Large intestine (tissue), 3 donors: Measurements from ENCODE around the gene TSPAN18. TPM values are rescaled to one million over a fixed set of nuclear protein-coding genes. Genes with fewer than 3 reads are reported as not detected.

ENCODE experiments used
- DNase-seq, 2 donors: peaks; one replicate each; pipeline versions ENCODE4 v3.0.0 to v3.0.0-alpha.2; 2013
- H3K27ac ChIP-seq: one replicate; pipeline ENCODE4 v1.5.1; 2013; ENCODE audit warnings: low read length
- H3K27me3 ChIP-seq: 2 replicates; pipeline ENCODE4 v1.6.1; 2013; ENCODE audit warnings: low read length; ENCODE audit not compliant: control insufficient read depth, insufficient read depth
- H3K36me3 ChIP-seq: 2 replicates; pipeline ENCODE4 v1.6.1; 2013; ENCODE audit warnings: low read length; ENCODE audit not compliant: control insufficient read depth, insufficient read depth
- H3K4me1 ChIP-seq: one replicate; pipeline ENCODE4 v1.6.1; 2013; ENCODE audit warnings: low read length; ENCODE audit not compliant: control insufficient read depth, insufficient read depth
- H3K4me3 ChIP-seq: one replicate; pipeline ENCODE4 v1.5.1; 2013; ENCODE audit warnings: low read length
- H3K9me3 ChIP-seq: one replicate; pipeline ENCODE4 v1.6.1; 2013; ENCODE audit warnings: mild to moderate bottlenecking, low read depth, low read length, moderate library complexity; ENCODE audit not compliant: control insufficient read depth
- WGBS: methylation state at CpG from one replicate; pipeline ENCODE4 v1.1.5; 2013; ENCODE audit warnings: low lambda C conversion rate; ENCODE audit not compliant: insufficient coverage; 5-methylcytosine and 5-hydroxymethylcytosine counted together
- polyA plus RNA-seq: library from polyadenylated mRNA; unstranded; fragments of 120-200 nt; gene quantifications from one replicate; pipeline ENCODE4 v1.2.1, GENCODE V29; 2013

Gene TSPAN18
- polyA plus RNA-seq, 1 donor: 59.1 TPM

DNA sequence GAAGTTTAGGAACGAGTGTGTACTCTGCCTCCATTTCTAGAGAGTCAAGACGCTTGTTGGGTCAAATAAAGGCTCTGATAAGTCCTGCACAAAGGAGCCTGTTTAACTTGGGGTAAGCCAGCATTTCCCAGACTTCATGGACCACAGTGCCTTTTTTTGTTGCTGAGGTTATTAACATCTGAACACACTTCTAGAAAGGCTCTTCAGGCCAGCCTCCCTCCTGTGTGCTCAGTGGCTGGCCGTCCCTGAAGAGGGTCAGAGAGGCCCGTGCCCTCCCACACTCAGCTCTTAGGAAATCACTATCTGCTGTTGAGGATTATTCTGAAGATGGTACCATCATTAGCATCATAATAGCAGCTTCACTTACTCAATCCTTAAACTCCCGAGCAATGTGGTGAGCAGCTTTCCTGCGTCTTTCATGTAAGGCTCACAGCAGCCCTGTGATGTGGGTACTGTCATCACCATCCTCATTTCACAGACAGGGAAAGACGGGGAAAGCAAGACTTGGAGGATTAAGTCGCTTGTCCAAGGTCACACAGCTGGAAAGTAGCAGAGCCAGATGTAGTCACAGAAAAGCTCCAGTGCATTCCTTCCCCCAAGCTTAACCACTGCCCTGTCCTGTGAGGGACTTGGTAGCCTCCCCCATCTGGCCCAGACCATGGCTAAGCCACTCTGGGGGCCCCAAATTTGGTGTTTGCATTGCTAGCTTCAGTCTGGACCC lies 71.3 kb downstream of the TSPAN18 start:
- DNase-seq: no peak
- no CpG with 5 or more reads among the region's 8 CpGs for WGBS
- Histone ChIP-seq H3K27me3 (no peaks in the 10 kb centered on the region), H3K4me3 (no peak overlapping the region), H3K36me3 (no peaks in the 10 kb centered on the region), H3K9me3 (no peaks in the 10 kb centered on the region), H3K4me1 (peaks cover 9% of the 10 kb centered on the region), H3K27ac (no peak overlapping the region)

DNA sequence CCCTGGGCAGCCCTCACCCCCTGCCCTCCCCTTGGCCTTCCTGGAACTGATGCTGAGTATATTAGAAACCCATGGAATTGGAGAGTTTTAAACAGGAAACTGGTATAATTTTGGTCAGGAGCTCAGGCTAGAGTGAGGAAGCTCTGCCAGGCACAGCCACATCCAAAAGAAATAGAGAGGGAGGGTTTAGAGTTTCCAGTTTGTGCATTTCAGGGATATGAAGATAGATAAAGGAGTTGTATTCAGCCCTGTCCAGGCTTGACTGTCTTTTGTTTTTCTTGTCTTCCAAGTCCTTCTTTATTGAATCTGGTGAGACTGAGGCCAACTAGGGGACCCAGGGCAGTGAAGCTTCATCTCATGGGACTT lies 71.8 kb downstream of the TSPAN18 start:
- no peaks in the 10 kb centered on the region for H3K27me3 ChIP-seq
- peaks cover 9% of the 10 kb centered on the region for H3K4me1 ChIP-seq
- no peak overlapping the region for H3K27ac ChIP-seq
- no peak overlapping the region for H3K4me3 ChIP-seq
- no peaks in the 10 kb centered on the region for H3K36me3 ChIP-seq
- H3K9me3 ChIP-seq: no peaks in the 10 kb centered on the region
- DNase-seq: no peak

DNA sequence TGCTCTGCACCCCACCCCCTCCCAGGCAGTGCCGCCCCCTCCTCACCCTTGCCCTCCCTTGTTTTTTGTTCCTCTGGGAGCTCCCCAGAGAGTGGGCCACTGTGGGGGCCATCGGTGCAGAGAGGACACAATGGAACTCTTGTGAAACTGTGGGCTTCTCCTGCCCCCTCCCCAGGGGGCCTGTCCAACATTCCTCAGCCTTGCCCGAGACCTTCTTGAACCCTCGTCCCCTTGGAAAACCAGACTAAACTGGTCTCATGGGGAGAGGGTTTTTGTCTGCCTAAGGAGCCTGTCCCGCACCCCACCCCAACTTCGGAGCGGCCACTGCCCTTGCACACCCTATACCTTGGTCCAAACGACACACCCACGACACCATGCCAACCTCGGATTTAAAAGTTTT lies 72.2 kb downstream of the TSPAN18 start:
- Histone ChIP-seq H3K4me1 (peaks cover 9% of the 10 kb centered on the region), H3K36me3 (no peaks in the 10 kb centered on the region), H3K9me3 (no peaks in the 10 kb centered on the region), H3K27ac (no peak overlapping the region), H3K4me3 (no peak overlapping the region), H3K27me3 (no peaks in the 10 kb centered on the region)
- WGBS: no CpG with 5 or more reads among the region's 10 CpGs
- no peak for DNase-seq

DNA sequence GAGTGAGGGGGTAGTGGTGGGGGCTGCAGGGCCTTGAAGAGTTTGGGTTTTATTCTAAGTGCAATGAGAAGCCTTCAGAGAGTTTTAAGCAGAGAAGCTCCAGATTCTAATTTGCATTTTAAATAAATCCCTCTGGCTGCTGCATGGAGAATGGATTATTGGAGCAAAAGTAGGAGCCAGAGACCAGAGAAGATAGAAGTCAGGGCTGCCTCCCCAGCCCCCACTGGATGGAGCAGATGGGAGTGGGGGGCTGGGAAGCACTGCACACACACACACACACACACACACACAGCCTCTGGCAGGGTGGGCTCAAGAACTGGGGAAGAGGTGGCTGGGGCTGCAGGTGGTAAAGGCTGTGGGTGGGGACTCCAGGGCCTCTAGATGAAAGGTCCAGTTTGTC lies 75.6 kb downstream of the TSPAN18 start:
- Histone ChIP-seq H3K4me1 (peaks cover 9% of the 10 kb centered on the region), H3K27ac (no peak overlapping the region), H3K9me3 (no peaks in the 10 kb centered on the region), H3K36me3 (no peaks in the 10 kb centered on the region), H3K4me3 (no peak overlapping the region), H3K27me3 (no peaks in the 10 kb centered on the region)
- no peak for DNase-seq

DNA sequence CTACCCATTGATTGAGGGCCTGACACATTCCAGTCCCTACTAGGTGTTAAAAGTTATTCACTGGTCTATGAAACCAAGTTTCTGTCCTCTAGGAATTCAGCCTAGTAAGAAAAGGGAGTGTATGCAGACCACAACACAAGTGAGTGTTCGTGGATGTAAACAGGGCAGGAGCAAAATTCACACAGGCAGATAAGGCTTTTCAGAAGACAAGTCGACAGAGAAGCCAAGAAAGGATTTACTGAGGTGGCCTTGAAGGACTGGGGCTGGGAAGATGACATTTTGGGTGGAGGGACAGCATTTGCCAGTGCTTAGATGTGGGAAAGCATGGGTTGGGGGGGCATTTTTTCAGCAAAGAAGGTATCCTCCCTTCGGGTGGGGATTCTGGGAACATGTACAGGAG lies 76.2 kb downstream of the TSPAN18 start:
- H3K36me3 ChIP-seq: no peaks in the 10 kb centered on the region
- H3K4me1 ChIP-seq: peaks cover 9% of the 10 kb centered on the region
- H3K27me3 ChIP-seq: no peaks in the 10 kb centered on the region
- H3K27ac ChIP-seq: no peak overlapping the region
- DNase-seq: no peak
- no peak overlapping the region for H3K4me3 ChIP-seq
- WGBS: 67% methylated on average over 1 of the region's 3 CpGs
- no peaks in the 10 kb centered on the region for H3K9me3 ChIP-seq

DNA sequence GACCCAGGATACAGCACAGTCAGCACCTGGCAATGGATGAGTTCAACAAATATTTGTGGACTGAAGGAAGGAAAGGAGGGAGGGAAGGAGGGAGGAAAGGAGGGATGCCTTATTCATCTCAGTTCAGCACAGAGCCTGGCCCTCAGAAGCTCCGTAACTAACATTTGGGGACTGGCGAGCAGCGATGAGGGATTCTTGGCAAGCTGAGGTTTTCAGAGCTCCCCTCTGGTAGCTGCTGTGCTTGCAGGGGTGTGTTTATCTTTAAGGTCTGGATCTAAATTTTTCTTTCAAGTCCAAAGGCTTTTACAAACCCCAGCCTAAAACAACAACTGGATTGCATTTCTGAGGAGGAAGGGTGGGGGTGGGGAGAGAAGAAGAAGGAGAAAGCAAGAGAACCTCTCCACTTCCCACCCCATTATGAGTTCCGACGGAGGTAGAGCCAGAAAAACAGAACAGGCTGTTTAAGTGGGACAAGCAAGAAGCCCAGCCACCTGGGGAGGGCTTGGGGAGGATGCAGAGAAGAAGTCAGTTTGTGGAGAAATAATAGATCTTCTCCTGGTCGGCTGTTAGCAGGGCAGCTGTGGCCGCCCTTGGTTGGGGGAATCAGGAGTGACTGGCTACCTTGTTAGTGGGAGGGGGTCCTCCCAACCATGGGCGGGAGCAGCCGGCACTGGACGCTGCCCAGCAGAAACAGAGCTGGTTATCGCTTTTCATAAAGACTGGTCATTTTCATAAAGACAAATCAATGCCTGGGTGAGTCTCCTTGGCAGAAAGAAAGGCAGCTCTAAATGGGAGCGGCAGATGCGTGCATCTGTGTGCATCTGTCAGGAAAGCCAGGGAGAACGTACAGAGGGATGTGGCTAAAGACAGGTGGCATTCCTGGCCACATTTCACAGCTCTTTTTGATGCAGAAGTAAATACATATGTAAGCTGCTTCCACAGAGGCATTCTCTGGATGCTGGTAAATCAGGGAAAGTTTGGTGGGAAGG lies 78.0 kb downstream of the TSPAN18 start:
- no peak for DNase-seq
- Histone ChIP-seq H3K27ac (peak overlapping the region; percentile 30), H3K4me3 (no peak overlapping the region), H3K9me3 (no peaks in the 10 kb centered on the region), H3K4me1 (peaks cover 9% of the 10 kb centered on the region), H3K36me3 (no peaks in the 10 kb centered on the region), H3K27me3 (no peaks in the 10 kb centered on the region)
- WGBS: 100% methylated on average over 1 of the region's 14 CpGs

DNA sequence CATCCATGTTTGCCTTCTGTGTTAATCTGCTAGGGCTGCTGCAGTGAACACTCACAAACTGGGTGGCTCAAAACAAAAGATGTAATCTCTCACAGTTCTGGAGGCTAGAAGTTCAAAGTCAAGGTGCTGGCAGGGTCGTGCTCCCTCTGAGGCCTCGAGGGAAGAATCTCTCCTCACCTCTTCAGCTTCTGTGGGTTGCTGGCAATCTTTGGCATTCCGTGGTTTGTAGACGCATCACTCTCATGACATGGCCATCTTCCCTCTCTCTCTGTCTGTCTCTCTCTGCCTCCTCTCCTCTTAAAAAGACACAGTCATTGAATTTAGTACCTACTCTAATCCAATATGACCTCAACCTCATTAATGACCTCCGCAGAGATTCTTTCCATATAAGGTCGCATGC lies 78.8 kb downstream of the TSPAN18 start:
- no CpG with 5 or more reads among the region's 6 CpGs for WGBS
- Histone ChIP-seq H3K4me1 (peaks cover 7% of the 10 kb centered on the region), H3K27ac (peak overlapping the region; percentile 30)

DNA sequence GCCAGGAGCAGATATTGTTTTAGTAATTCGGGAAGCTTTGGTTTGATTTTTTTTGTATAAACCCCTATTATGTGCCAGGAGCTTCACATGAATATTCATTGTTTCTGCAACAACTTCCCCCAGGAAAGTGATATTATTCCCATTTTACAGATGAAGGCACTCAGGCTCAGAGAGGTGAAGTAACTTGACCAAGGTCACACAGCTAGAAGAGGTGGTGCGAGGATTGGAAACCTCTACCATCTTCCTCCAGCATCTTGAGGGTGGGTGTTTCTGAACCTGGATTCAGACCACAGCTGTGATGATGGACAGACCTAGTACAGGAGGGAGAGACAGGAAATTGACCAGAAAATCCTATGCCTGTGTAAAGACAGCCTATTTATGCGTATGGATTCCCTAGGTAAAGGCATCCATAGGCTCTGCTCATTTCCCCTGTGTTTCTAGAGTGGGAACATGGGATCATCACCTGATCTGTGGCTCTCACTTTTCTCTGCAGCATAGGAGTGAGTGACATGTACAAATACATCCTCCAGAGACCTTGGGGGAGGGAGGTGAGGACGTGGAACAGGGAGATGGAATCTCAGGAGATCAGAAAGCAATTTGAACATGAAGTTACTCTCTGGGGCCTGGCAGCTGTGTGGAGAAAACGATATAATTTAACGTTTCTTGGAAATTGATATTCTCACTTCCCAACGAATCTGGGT lies 81.4 kb downstream of the TSPAN18 start:
- WGBS: 93% methylated on average over 3 of the region's 7 CpGs
- no peak for DNase-seq
- Histone ChIP-seq H3K4me3 (no peak overlapping the region), H3K9me3 (no peaks in the 10 kb centered on the region), H3K27me3 (no peaks in the 10 kb centered on the region), H3K36me3 (no peaks in the 10 kb centered on the region), H3K27ac (no peak overlapping the region), H3K4me1 (no peaks in the 10 kb centered on the region)

More for the DNA sequence above, 78.8 kb downstream of the TSPAN18 start:
- H3K4me3 ChIP-seq: no peak overlapping the region
- no peaks in the 10 kb centered on the region for H3K9me3 ChIP-seq
- H3K36me3 ChIP-seq: no peaks in the 10 kb centered on the region
- H3K27me3 ChIP-seq: no peaks in the 10 kb centered on the region
- no peak for DNase-seq

DNA sequence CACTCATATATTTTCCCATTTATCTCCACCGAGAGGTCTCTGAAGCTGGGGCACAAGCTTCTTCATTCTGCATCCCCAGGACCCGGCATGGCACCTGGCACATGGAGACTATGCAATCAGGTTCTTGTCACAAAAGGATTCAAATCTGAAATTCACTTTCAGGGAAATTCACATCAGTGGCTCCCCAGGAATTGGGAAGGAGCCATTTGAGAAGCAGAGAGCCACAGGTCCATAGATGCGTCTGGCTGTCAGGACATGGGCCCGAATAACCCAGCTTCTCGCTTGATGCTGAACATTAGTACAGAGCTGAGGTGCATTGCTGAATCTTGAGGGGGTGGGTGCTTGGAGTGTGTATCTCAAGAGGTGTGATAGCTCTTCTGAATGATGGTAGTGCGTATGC lies 82.5 kb downstream of the TSPAN18 start:
- Histone ChIP-seq H3K27ac (no peak overlapping the region), H3K9me3 (no peaks in the 10 kb centered on the region), H3K36me3 (no peaks in the 10 kb centered on the region), H3K4me1 (no peaks in the 10 kb centered on the region), H3K27me3 (no peaks in the 10 kb centered on the region), H3K4me3 (no peak overlapping the region)
- DNase-seq: no peak
- no CpG with 5 or more reads among the region's 6 CpGs for WGBS

DNA sequence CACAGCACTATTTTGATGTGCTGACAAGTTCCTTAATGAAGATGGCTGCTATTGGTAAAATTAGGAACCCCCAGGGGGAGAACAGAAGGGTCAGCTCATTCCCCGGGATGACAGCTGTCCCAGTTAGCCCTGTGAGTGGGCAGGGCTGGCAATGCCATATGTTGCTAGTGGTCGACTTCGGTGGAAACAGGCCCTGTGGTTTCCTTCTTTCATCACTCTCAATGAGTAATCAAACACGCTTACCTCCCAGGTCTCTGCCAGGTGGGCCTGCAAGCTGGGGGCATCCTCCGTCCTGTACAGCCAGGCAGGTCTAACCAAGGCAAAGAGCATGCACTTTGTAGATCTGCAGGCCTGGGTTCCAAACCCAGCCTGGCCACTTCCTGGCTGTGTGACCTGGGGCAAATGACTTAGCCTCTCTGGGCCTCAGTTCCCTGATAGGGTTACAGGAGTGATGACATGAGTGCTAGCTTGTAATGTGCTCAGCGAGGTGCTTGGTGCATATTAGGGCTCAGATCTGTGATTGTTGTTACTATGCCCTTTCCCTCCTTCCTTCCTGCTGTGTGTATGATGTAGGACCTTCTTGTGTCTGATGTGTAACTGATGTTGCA lies 85.2 kb downstream of the TSPAN18 start:
- peaks cover 2% of the 10 kb centered on the region for H3K36me3 ChIP-seq
- no peak overlapping the region for H3K4me3 ChIP-seq
- DNase-seq: no peak
- no peak overlapping the region for H3K27ac ChIP-seq
- H3K27me3 ChIP-seq: no peaks in the 10 kb centered on the region
- no peaks in the 10 kb centered on the region for H3K9me3 ChIP-seq
- no CpG with 5 or more reads among the region's 6 CpGs for WGBS
- no peaks in the 10 kb centered on the region for H3K4me1 ChIP-seq
